GM12892 (cell line): ENCODE results near the gene CTBP2.

Experiments used
- POLR2A ChIP-seq: IDR thresholded peaks from 2 replicates; pipeline ENCODE4 v1.6.1; 2011; ENCODE audit warnings: low read depth, low read length, control low read depth
- POLR2AphosphoS5 ChIP-seq: IDR thresholded peaks from 2 replicates; pipeline ENCODE4 v1.6.1; 2011; ENCODE audit warnings: low read depth, low read length, control low read depth
- TAF1 ChIP-seq: IDR thresholded peaks from 2 replicates; pipeline ENCODE4 v1.6.1; 2011; ENCODE audit warnings: low read depth, mild to moderate bottlenecking, control low read depth, low read length, borderline replicate concordance

DNA sequence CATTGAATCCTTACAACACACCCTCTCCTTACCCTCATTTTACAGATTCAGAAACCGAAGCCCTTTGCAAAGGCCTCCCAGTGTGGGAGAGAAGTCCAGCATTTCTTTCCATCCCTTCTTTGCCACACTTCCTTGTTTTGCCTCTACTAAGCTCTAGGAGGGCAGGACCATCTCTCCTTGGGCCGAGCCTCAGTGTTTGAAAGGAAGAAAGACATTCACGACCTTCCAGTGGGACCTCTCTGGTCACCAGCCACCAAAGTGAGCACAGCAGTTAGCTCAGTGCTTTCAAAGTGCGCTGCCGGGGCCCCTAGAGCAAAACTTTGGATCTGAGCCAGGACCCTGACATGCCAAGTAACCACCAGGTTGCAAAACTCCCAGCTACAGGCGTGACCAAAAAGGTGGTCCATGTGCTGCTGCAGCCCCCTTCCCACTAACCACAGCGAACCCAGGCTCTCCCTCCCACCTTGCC lies 12.4 kb downstream of the CTBP2 start:
- TF ChIP-seq TAF1 (no peak), POLR2A (no peak), POLR2AphosphoS5 (no peak)
